HCT116 (cell line): ENCODE data around the gene DPH3. TPM values are rescaled to one million over a fixed set of nuclear protein-coding genes. Genes with fewer than 3 reads are reported as not detected.

Experiments
- ATAC-seq: fragments of 200-7000 bp; cut with Tn5 transposase; 2 replicates; pipeline ENCODE4 v1.9.1; 2020; ENCODE audit warnings: mild to moderate bottlenecking, moderate library complexity
- BruUV-seq: library from RNA; stranded (reverse); fragments of 400-500 nt; replicated peaks from 2 replicates; lab custom pipeline; 2021; lab: Mats Ljungman, UMichigan
- CTCF ChIA-PET: fragments of 300-600 bp; sonication (Branson Sonifier 250); formaldehyde crosslinking; loops from one replicate; lab custom pipeline; 2021; ENCODE audit warnings: antibody characterized with exemption; lab: Charles Lee
- POLR2A ChIA-PET: fragments of 300-600, 350-600 bp; sonication (Branson Sonifier 250); formaldehyde crosslinking; loops from one replicate; lab custom pipeline; 2021; ENCODE audit warnings: antibody characterized with exemption; lab: Charles Lee
- RAD21 ChIA-PET, 2 experiments: fragments of 300-600 bp; sonication (Branson Sonifier 250); formaldehyde crosslinking; loops; one replicate each; lab custom pipeline; 2023; ENCODE audit warnings: low total read pairs in 2 of 2; ENCODE audit not compliant: uncharacterized antibody in 2 of 2, unreplicated experiment in 2 of 2, low non-redundant PET in 1 of 2; lab: Charles Lee
- DNase-seq: peaks from one replicate; pipeline ENCODE4 v3.0.0-alpha.2; 2010; ENCODE audit warnings: low read depth, low spot score
- H2AFZ ChIP-seq: fragments of 200-600 bp; shearing (Covaris generic), sonication (generic); 2 replicates; pipeline ENCODE4 v1.6.1; 2017; ENCODE audit warnings: low read depth, mixed run types, mixed read lengths, antibody characterized with exemption, low read length; ENCODE audit not compliant: poor library complexity, severe bottlenecking
- H3K27ac ChIP-seq: 2 replicates; pipeline ENCODE4 v1.5.1; 2012; ENCODE audit warnings: low read depth, low read length
- H3K27me3 ChIP-seq: fragments of 200-600 bp; sonication (generic); 2 replicates; pipeline ENCODE4 v1.6.1; 2016; ENCODE audit warnings: mixed run types, low read length, mixed read lengths; ENCODE audit not compliant: insufficient read depth
- H3K36me3 ChIP-seq, 2 experiments: fragments of 200-500 bp in 1 of 2; fragments of 200-600 bp in 1 of 2; sonication (Bioruptor generic) in 1 of 2; sonication (generic) in 1 of 2; 2 replicates each; pipeline versions ENCODE4 v1.5.1 to v1.6.1; 2014 to 2016; ENCODE audit warnings: low read length in 2 of 2, inconsistent platforms in 1 of 2, mixed read lengths in 1 of 2, mixed run types in 1 of 2; ENCODE audit not compliant: insufficient read depth in 2 of 2, control insufficient read depth in 1 of 2
- H3K4me1 ChIP-seq, 2 experiments: fragments of 200-600 bp in 1 of 2; sonication (generic) in 1 of 2; 2 replicates each; pipeline versions ENCODE4 v1.5.1 to v1.6.1; 2012 to 2017; ENCODE audit warnings: low read length in 2 of 2, inconsistent platforms in 1 of 2, mild to moderate bottlenecking in 1 of 2, mixed read lengths in 1 of 2, mixed run types in 1 of 2, moderate library complexity in 1 of 2; ENCODE audit not compliant: insufficient read depth in 2 of 2, control insufficient read depth in 1 of 2
- H3K4me2 ChIP-seq: fragments of 200-600 bp; sonication (generic); 2 replicates; pipeline ENCODE4 v1.6.1; 2017; ENCODE audit warnings: mixed run types, low read length, mixed read lengths
- H3K4me3 ChIP-seq, 2 experiments: fragments of 200-600 bp in 1 of 2; sonication (generic) in 1 of 2; replicated peaks in 1 of 2; 2 replicates each; pipeline ENCODE4 v1.5.1; 2011 to 2016; ENCODE audit warnings: low read length in 2 of 2, control low read depth in 1 of 2, low read depth in 1 of 2, mild to moderate bottlenecking in 1 of 2, mixed read lengths in 1 of 2, mixed run types in 1 of 2
- H3K79me2 ChIP-seq: fragments of 200-600 bp; sonication (generic); 2 replicates; pipeline ENCODE4 v1.6.1; 2017; ENCODE audit warnings: mild to moderate bottlenecking, mixed run types, low read length, moderate library complexity, mixed read lengths; ENCODE audit not compliant: insufficient read depth
- H3K9ac ChIP-seq: fragments of 200-600 bp; sonication (generic); 2 replicates; pipeline ENCODE4 v1.6.1; 2016; ENCODE audit warnings: low read length, mixed read lengths
- H3K9me2 ChIP-seq: fragments of 200-600 bp; sonication (generic), shearing (Covaris generic); 2 replicates; pipeline ENCODE4 v1.6.1; 2017; ENCODE audit warnings: mixed run types, mild to moderate bottlenecking, moderate library complexity; ENCODE audit not compliant: insufficient read depth
- H3K9me3 ChIP-seq, 2 experiments: fragments of 200-500 bp in 1 of 2; fragments of 200-600 bp in 1 of 2; sonication (Bioruptor generic) in 1 of 2; sonication (generic) in 1 of 2; 2 replicates each; pipeline ENCODE4 v1.6.1; 2014 to 2017; ENCODE audit warnings: low read length in 2 of 2, mixed read lengths in 2 of 2, inconsistent platforms in 1 of 2, low read depth in 1 of 2, mild to moderate bottlenecking in 1 of 2, mixed run types in 1 of 2, moderate library complexity in 1 of 2; ENCODE audit not compliant: control insufficient read depth in 1 of 2, insufficient read depth in 1 of 2
- H4K20me1 ChIP-seq: fragments of 200-600 bp; sonication (generic), shearing (Covaris generic); 2 replicates; pipeline ENCODE4 v1.6.1; 2017; ENCODE audit warnings: mixed run types, mild to moderate bottlenecking, moderate library complexity; ENCODE audit not compliant: insufficient read depth
- ATF3 ChIP-seq: IDR thresholded peaks from 2 replicates; pipeline ENCODE4 v1.6.1; 2012
- CBX3 ChIP-seq: IDR thresholded peaks from 2 replicates; pipeline ENCODE4 v1.6.1; 2012; ENCODE audit warnings: low read depth
- ELF1 ChIP-seq: IDR thresholded peaks from 2 replicates; pipeline ENCODE4 v1.6.1; 2012; ENCODE audit warnings: low read depth, borderline replicate concordance
- EZH2phosphoT487 ChIP-seq: fragments of 200-600 bp; IDR thresholded peaks from 2 replicates; pipeline ENCODE4 v1.6.1; 2018; ENCODE audit warnings: antibody characterized with exemption, borderline replicate concordance
- JUND ChIP-seq: IDR thresholded peaks from 2 replicates; pipeline ENCODE4 v1.6.1; 2012
- MAX ChIP-seq: IDR thresholded peaks from 2 replicates; pipeline ENCODE4 v1.6.1; 2012
- POLR2A ChIP-seq: IDR thresholded peaks from 2 replicates; pipeline ENCODE4 v1.7.0; 2011; ENCODE audit warnings: borderline replicate concordance; ENCODE audit not compliant: insufficient read depth, insufficient read length; ENCODE audit errors: extremely low read depth
- POLR2AphosphoS5 ChIP-seq: IDR thresholded peaks from 2 replicates; pipeline ENCODE4 v1.6.1; 2011; ENCODE audit warnings: mild to moderate bottlenecking, low read depth, low read length, moderate library complexity
- SP1 ChIP-seq: IDR thresholded peaks from 2 replicates; pipeline ENCODE4 v1.6.1; 2012; ENCODE audit warnings: low read depth
- TCF7L2 ChIP-seq: IDR thresholded peaks from 2 replicates; pipeline ENCODE4 v1.7.0; 2011; ENCODE audit warnings: borderline replicate concordance, inconsistent platforms; ENCODE audit not compliant: insufficient read depth, insufficient read length; ENCODE audit errors: extremely low read depth
- ZFX ChIP-seq: fragments of 450-650 bp; IDR thresholded peaks from 2 replicates; pipeline ENCODE4 v1.6.1; 2017
- ZNF274 ChIP-seq: fragments of 200-500 bp; sonication (Bioruptor generic); IDR thresholded peaks from 2 replicates; pipeline ENCODE4 v1.6.1; 2014; ENCODE audit warnings: mild to moderate bottlenecking, low read depth, low read length, inconsistent platforms
- intact Hi-C: fragments of 100-400 bp; cut with micrococcal nuclease; formaldehyde crosslinking; loops from 2 replicates; pipeline ENCODE4 v1.10.0; 2022
- total RNA-seq: library from RNA; stranded (reverse); gene quantifications from one replicate; pipeline ENCODE4 v1.2.1, GENCODE V29; 2021; ENCODE audit not compliant: unreplicated experiment
- TF ChIP-seq, protein P1 (sequence below): IDR thresholded peaks from 2 replicates; pipeline ENCODE4 v1.6.1; 2011; ENCODE audit warnings: mild to moderate bottlenecking, low read length, moderate library complexity; ENCODE audit not compliant: insufficient replicate concordance; ENCODE audit errors: extremely low read depth
- TF ChIP-seq, protein P2 (sequence below): IDR thresholded peaks from 2 replicates; pipeline ENCODE4 v1.6.1; 2012; ENCODE audit warnings: low read depth

DPH3 gene
- total RNA-seq, 1 experiment from 2014 or later = 13.8 TPM

DNA sequence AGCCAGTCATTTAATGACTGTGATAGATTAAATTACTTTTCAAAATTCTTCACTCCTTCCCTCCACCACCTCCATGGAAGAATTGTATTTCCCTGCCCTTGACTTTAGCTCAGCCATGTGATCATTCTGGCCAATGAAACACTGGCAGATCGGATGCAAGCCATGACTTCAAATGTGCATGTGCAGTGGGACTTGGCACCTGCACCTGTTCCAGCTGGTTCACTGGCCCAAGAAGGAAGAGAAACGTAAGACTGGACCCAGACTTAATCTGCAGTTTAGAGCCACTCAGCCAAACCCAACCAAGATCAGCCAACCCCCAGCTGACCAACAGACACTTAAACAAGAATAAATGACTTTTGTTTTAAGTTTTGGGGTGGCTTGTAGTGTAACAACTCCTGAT lies 11.8 kb downstream of the DPH3 start:
- RAD21 ChIA-PET = no interaction called here
- no peaks in the 10 kb centered on the region for H3K27me3 ChIP-seq
- ATAC-seq = no peak
- H3K4me3 ChIP-seq = no peak overlapping the region
- H3K9me3 ChIP-seq = no peaks in the 10 kb centered on the region
- no peak for DNase-seq
- BruUV-seq = no TSS peak
- CTCF ChIA-PET = no interaction called here
- no peak overlapping the region for H3K4me2 ChIP-seq
- H3K4me1 ChIP-seq = no peaks in the 10 kb centered on the region
- no peaks in the 10 kb centered on the region for H3K36me3 ChIP-seq
- no peak overlapping the region for H3K9ac ChIP-seq
- H4K20me1 ChIP-seq = no peaks in the 10 kb centered on the region
- TF ChIP-seq POLR2AphosphoS5 = no peak
- TF ChIP-seq, protein P1, sequence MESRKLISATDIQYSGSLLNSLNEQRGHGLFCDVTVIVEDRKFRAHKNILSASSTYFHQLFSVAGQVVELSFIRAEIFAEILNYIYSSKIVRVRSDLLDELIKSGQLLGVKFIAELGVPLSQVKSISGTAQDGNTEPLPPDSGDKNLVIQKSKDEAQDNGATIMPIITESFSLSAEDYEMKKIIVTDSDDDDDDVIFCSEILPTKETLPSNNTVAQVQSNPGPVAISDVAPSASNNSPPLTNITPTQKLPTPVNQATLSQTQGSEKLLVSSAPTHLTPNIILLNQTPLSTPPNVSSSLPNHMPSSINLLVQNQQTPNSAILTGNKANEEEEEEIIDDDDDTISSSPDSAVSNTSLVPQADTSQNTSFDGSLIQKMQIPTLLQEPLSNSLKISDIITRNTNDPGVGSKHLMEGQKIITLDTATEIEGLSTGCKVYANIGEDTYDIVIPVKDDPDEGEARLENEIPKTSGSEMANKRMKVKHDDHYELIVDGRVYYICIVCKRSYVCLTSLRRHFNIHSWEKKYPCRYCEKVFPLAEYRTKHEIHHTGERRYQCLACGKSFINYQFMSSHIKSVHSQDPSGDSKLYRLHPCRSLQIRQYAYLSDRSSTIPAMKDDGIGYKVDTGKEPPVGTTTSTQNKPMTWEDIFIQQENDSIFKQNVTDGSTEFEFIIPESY = no peak
- no peak for TF ChIP-seq ZFX
- TF ChIP-seq CBX3 = no peak
- no peak for TF ChIP-seq ZNF274
- no peak for TF ChIP-seq POLR2A
- TF ChIP-seq MAX = no peak
- no peak for TF ChIP-seq TCF7L2
- no peak for TF ChIP-seq SP1
- no peak for TF ChIP-seq ELF1
- TF ChIP-seq, protein P2, sequence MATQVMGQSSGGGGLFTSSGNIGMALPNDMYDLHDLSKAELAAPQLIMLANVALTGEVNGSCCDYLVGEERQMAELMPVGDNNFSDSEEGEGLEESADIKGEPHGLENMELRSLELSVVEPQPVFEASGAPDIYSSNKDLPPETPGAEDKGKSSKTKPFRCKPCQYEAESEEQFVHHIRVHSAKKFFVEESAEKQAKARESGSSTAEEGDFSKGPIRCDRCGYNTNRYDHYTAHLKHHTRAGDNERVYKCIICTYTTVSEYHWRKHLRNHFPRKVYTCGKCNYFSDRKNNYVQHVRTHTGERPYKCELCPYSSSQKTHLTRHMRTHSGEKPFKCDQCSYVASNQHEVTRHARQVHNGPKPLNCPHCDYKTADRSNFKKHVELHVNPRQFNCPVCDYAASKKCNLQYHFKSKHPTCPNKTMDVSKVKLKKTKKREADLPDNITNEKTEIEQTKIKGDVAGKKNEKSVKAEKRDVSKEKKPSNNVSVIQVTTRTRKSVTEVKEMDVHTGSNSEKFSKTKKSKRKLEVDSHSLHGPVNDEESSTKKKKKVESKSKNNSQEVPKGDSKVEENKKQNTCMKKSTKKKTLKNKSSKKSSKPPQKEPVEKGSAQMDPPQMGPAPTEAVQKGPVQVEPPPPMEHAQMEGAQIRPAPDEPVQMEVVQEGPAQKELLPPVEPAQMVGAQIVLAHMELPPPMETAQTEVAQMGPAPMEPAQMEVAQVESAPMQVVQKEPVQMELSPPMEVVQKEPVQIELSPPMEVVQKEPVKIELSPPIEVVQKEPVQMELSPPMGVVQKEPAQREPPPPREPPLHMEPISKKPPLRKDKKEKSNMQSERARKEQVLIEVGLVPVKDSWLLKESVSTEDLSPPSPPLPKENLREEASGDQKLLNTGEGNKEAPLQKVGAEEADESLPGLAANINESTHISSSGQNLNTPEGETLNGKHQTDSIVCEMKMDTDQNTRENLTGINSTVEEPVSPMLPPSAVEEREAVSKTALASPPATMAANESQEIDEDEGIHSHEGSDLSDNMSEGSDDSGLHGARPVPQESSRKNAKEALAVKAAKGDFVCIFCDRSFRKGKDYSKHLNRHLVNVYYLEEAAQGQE = no peak
- TF ChIP-seq EZH2phosphoT487 = no peak
- no peak for TF ChIP-seq JUND
- TF ChIP-seq ATF3 = no peak
- H3K27ac ChIP-seq = no peak overlapping the region
- H2AFZ ChIP-seq = no peak overlapping the region
- POLR2A ChIA-PET = no interaction called here
- intact Hi-C loops = no loop called here
- no peaks in the 10 kb centered on the region for H3K9me2 ChIP-seq
- no peaks in the 10 kb centered on the region for H3K79me2 ChIP-seq
